NT2/D1 (cell line): ENCODE results near the gene SSH2.

Experiments
- SUZ12 ChIP-seq: IDR thresholded peaks from 2 replicates; pipeline ENCODE4 v1.6.1; 2011; ENCODE audit not compliant: insufficient read length, insufficient read depth; ENCODE audit errors: extremely low read depth
- YY1 ChIP-seq: IDR thresholded peaks from 2 replicates; pipeline ENCODE4 v1.6.1; 2011; ENCODE audit not compliant: insufficient read length, insufficient read depth
- ZNF274 ChIP-seq: IDR thresholded peaks from 2 replicates; pipeline ENCODE4 v1.6.1; 2011; ENCODE audit warnings: mild to moderate bottlenecking, low read depth, low read length

DNA sequence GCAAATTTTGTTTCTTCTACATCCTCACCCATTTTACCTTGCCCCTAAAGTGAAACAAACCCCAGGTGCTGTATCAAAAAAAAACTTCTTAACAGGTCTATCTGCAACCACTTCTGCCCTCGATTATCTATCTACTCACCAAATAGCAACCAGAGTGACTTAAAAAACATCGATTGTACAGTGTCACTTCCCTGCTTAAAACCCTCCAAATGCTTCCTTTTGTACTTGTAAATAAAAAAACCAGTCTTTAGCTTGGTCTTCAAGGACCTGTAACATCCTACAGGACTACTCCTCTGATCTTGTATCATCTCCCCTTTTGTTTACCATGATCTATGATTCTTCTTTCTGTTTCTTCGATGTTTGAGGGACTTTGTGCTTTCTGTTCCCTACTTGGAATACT, 224.6 kb downstream of the SSH2 start:
- TF ChIP-seq YY1 = no peak
- TF ChIP-seq SUZ12 = no peak
- no peak for TF ChIP-seq ZNF274
